ENCODE data around the gene LRRC32.

The LRRC32 gene

DNA sequence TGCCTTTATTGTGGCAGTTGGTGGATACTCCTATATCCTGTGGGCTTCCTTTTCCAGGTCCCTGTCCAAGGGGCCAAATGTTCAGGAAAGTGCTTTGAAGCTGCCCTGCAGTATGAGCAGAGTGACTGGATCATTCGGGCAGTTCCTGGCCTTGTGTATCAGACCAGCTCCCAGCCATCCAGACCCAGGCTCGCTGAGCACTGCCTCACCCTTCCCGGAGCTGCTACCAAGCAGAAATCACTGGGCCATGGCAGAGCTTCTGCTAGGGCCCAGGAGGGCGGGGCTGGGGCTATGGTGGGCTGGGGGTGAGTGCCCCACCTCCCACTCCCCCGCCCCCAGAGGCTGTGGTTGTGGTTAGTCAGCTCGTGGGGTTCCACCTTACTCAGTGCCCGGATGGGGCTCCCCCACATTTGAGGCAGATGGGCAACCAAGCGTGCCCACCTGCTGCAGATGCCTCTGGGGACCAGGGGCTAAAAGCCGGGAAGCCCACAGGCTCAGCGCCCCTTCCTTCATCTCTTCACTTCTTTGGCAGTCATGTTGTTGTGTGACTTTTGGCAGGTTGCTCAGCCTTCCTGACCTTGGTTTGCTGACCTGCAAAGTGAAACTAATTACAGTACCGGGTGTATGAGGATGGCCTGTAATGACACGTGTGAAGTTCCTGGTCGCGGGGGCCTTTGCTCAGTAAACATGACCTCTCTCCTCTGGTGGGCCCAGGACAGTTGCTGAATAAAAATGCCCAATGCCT, 2.1 kb upstream of the LRRC32 start:
- no peak for DNase-seq (ENCODE audit: low spot score)
- H3K4me3 ChIP-seq, result peak overlapping the region; percentile 4
- H3K27ac ChIP-seq, result peak overlapping the region; percentile 87 to 90
- TF ChIP-seq, protein P1, sequence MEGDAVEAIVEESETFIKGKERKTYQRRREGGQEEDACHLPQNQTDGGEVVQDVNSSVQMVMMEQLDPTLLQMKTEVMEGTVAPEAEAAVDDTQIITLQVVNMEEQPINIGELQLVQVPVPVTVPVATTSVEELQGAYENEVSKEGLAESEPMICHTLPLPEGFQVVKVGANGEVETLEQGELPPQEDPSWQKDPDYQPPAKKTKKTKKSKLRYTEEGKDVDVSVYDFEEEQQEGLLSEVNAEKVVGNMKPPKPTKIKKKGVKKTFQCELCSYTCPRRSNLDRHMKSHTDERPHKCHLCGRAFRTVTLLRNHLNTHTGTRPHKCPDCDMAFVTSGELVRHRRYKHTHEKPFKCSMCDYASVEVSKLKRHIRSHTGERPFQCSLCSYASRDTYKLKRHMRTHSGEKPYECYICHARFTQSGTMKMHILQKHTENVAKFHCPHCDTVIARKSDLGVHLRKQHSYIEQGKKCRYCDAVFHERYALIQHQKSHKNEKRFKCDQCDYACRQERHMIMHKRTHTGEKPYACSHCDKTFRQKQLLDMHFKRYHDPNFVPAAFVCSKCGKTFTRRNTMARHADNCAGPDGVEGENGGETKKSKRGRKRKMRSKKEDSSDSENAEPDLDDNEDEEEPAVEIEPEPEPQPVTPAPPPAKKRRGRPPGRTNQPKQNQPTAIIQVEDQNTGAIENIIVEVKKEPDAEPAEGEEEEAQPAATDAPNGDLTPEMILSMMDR (IDR thresholded peaks at IDR 0.05), result no peak

DNA sequence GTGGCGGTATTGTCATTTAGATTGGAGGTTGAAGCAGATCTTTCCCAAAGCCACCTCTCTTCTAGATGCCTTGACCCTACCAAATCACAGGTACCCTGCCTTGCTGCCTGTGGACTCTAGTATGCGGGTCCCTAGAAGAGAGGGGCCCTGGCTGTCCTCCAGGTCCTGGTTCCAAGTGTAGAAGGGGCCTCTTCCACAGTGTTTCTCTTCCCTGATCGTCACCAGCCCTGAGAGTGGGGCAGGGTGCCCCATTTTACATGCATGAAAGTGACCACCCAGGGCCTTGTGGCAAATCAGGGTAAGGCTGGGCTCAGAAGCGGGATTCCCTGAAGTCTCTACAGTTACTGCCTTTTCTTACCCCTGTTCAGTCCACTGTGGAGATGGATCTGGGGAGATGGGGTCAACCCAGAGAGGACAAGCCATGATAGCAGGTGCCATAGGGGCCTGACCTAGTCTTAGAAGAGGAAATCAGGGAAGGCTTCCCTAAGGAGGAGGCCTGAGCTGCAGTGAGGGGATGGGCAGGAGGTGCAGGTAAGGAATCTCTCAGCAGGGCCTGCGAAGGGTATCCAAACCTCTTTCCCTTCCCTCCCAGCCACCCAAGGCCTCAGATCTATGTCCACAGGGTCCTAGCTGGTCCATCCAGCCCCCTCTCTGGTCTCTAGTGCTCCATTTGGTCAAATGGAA, 1.2 kb upstream of the LRRC32 start:
- Histone ChIP-seq H3K27ac (peak overlapping the region; percentile 87 to 90), H3K4me3 (peak overlapping the region; percentile 81)

DNA sequence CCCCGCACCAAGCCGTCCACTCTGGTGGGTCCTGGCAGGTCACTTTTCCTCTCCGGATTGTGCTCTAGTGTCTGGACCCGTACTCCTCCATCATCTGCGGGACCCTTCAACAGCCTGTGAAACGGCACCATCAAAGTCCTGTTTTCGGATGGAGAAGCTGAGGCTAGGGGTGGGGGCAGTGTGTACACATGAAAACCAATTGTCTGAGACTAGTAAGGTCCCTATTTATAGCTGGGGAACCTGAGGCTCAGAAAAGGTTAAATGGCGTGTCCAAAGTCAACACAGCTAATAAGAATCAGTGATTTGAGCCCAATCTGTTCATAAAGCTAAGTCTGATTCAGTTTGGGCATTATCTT, 668 bp upstream of the LRRC32 start:
- H3K27ac ChIP-seq, result peak overlapping the region; percentile 87 to 90
- TF ChIP-seq, protein P1 (IDR thresholded peaks at IDR 0.05), result no peak
- H3K4me3 ChIP-seq, result peak overlapping the region; percentile 81
- DNase-seq (ENCODE audit: low spot score), result no peak

More for the DNA sequence above, 1.2 kb upstream of the LRRC32 start:
- DNase-seq (ENCODE audit: low spot score), result no peak
- TF ChIP-seq, protein P1 (IDR thresholded peaks at IDR 0.05), result no peak

DNA sequence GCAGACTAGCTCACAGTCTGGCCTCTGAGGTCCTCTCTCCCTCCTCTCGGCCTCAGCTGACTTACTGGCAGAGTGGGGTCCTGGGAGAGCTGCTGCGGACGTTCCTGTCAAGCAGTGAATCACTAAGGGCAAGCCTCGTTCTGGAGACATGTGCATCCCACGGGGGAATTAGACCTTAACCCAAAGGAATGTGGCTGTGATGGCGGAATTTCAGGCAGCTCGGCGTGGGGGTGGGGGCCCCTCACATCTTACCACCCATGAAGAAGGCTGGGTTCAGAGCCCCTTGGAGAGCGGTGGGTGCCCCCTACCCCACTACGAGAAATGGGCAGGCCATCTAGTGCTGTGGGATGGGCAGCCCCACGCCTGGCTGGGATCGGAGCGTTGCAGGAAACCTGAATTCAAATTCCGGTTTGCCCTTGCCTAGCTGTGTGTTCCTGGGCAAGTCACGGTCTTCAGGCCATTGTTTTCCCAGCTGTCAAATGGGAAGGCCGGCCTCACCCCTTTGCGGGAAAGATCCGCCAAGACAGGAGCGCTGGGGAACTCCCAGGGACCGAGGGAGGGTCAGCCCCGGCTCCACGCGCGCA, 554 bp downstream of the LRRC32 start:
- H3K4me3 ChIP-seq, result peak overlapping the region; percentile 81
- peak overlapping the region; percentile 87 to 90 for H3K27ac ChIP-seq
- TF ChIP-seq, protein P1 (IDR thresholded peaks at IDR 0.05), result no peak
- no peak for DNase-seq (ENCODE audit: low spot score)

DNA sequence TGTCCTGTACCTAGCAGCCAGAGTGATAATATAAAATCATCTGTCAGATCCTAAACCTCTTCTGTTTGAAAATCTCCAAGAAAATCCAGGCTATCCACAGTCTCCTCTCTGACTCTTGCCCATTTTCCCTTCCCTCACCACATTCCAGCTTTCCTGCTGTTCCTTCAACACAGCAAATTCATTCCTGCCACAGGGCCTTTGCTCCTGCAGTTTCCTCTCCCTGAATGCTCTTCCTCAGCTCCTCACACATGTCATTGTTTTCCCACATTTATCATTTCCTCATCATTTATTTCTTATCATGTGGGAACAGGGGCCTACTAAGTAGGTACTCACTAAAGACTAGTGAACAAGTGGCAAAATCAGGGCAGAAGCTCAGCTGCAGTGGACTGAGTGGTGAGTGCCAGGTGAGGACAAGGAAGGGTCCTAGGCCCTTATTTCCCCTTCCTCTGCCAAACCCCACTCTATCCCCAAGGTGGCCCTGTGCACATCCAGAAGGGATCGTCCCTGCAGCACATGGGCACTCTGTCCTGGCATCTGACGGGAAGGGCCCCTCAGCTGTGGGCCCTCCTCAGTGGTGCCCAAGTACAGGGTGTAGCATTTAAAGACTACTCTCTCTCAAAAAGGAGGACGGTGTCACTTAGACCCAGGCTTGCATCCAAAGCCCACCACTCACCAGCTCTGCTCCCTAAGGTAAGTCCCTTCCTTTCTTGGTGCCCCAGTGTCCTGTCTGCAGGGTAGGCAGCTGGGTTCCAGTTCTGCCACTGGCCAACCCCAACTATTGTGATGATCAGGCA, 2.0 kb downstream of the LRRC32 start:
- peak overlapping the region; percentile 81 for H3K4me3 ChIP-seq
- peak overlapping the region; percentile 87 to 90 for H3K27ac ChIP-seq
- peak; percentile 70 for DNase-seq (ENCODE audit: low spot score)
- TF ChIP-seq, protein P1 (IDR thresholded peaks at IDR 0.05), result no peak

DNA sequence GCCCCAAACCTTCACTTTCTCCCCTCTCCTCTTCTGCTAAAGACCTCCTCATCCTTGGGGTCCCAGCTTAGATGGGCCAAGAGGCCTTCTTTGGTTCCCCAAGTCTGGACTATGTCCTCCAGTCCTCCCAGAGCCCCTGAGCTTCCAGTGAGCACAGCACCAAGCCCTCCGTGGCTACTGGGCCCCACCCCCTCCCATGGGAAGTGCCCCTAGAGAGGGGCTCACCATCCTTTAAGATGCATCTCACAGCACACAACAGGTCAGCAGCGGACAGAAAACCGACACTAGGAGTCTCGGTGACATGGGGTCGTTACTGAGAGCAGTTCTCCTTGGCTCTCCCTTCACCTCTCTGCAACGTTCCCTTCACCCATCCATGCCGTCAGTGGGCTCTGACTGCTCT, 2.7 kb downstream of the LRRC32 start:
- DNase-seq (ENCODE audit: low spot score), result peak; percentile 62
- H3K4me3 ChIP-seq, result peak overlapping the region; percentile 81

More for the DNA sequence above, 2.7 kb downstream of the LRRC32 start:
- peak overlapping the region; percentile 87 to 90 for H3K27ac ChIP-seq
- TF ChIP-seq, protein P1 (IDR thresholded peaks at IDR 0.05), result no peak
